Lung (tissue), 12 donors: ENCODE measurements around the gene ZCCHC17. TPM values are rescaled to one million over a fixed set of nuclear protein-coding genes. Genes with fewer than 3 reads are reported as not detected.

Experiments used
- ATAC-seq: fragments of 200-7000 bp; cut with Tn5 transposase; one replicate; pipeline ENCODE4 v1.9.1; 2020; ENCODE audit warnings: moderate number of reproducible peaks; ENCODE audit not compliant: insufficient read depth, low FRiP score
- DNase-seq, 3 donors: peaks; one replicate each; pipeline ENCODE4 v3.0.0-alpha.2; 2013 to 2017
- H3K27ac ChIP-seq, 2 donors: one replicate each; pipeline ENCODE4 v1.5.1; 2013; ENCODE audit warnings: mild to moderate bottlenecking in 2 of 2, moderate library complexity in 2 of 2, control low read depth in 1 of 2, inconsistent platforms in 1 of 2, low read depth in 1 of 2, low read length in 1 of 2
- H3K27me3 ChIP-seq, 3 donors: one replicate each; pipeline ENCODE4 v1.5.1; 2013; ENCODE audit warnings: low read length in 2 of 3; ENCODE audit not compliant: control insufficient read depth in 3 of 3, insufficient read depth in 3 of 3
- H3K36me3 ChIP-seq, 4 donors: one replicate each; pipeline ENCODE4 v1.5.1; 2013; ENCODE audit warnings: low read length in 4 of 4, mild to moderate bottlenecking in 1 of 4, moderate library complexity in 1 of 4; ENCODE audit not compliant: control insufficient read depth in 4 of 4, insufficient read depth in 4 of 4
- H3K4me1 ChIP-seq, 5 donors: one replicate each; pipeline ENCODE4 v1.5.1; 2013; ENCODE audit warnings: low read length in 5 of 5, mild to moderate bottlenecking in 2 of 5, moderate library complexity in 1 of 5; ENCODE audit not compliant: control insufficient read depth in 5 of 5, insufficient read depth in 5 of 5
- H3K4me3 ChIP-seq: one replicate; pipeline ENCODE4 v1.5.1; 2013; ENCODE audit warnings: mild to moderate bottlenecking, control low read depth, moderate library complexity
- H3K9ac ChIP-seq, 2 donors: one replicate each; pipeline ENCODE4 v1.5.1; 2013; ENCODE audit warnings: low read length in 2 of 2, control low read depth in 1 of 2; ENCODE audit not compliant: insufficient read depth in 1 of 2
- H3K9me3 ChIP-seq, 4 donors: one replicate each; pipeline ENCODE4 v1.5.1; 2013; ENCODE audit warnings: low read length in 3 of 4, mild to moderate bottlenecking in 1 of 4, moderate library complexity in 1 of 4; ENCODE audit not compliant: control insufficient read depth in 4 of 4, insufficient read depth in 3 of 4
- WGBS, 2 donors: extraction: QIAGEN DNeasy Blood & Tissue Kit; methylation state at CpG; one replicate each; pipeline ENCODE4 v1.1.7; 2013; 5-methylcytosine and 5-hydroxymethylcytosine counted together
- polyA plus RNA-seq, 2 donors: library from polyadenylated mRNA; stranded (reverse); fragments of 200-250 nt; gene quantifications; one replicate each; pipeline ENCODE4 v1.2.1, GENCODE V29; 2013
- total RNA-seq, 2 donors: library from RNA; depleted of rRNA in 1 of 2; stranded (reverse); fragments of >200 nt in 1 of 2; gene quantifications; one replicate each; pipeline ENCODE4 v1.2.1, GENCODE V29; 2014 to 2021
- TF ChIP-seq, protein P1 (sequence below): IDR thresholded peaks from 2 replicates; pipeline ENCODE4 v1.5.1; 2012; ENCODE audit warnings: mild to moderate bottlenecking; ENCODE audit errors: control extremely low read depth, extremely low read depth
- donor health status: control.
- donor health status: control.
- donor health status: Bipolar disorder and iron deficiency.
- donor health status: healthy.
- donor health status: DM: yes; HTN: yes; CAD: no.

Gene ZCCHC17
- total and polyA plus RNA-seq, 4 donors, result 17.0 to 27.7 (median 21.8) TPM

GRCh38 chr1:31300193-31300592 is 3.4 kb downstream of the ZCCHC17 start:
- Histone ChIP-seq H3K36me3 (peaks cover 0 to 3% (median 0%) of the 10 kb centered on the region in 4 donors), H3K27me3 (no peaks in the 10 kb centered on the region), H3K4me1 (peaks cover 0 to 34% (median 18%) of the 10 kb centered on the region in 5 donors), H3K27ac (no peak overlapping the region), H3K4me3 (no peak overlapping the region), H3K9ac (no peak overlapping the region), H3K9me3 (no peaks in the 10 kb centered on the region)
- DNase-seq (no peak), ATAC-seq (no peak)
- TF ChIP-seq, protein P1, sequence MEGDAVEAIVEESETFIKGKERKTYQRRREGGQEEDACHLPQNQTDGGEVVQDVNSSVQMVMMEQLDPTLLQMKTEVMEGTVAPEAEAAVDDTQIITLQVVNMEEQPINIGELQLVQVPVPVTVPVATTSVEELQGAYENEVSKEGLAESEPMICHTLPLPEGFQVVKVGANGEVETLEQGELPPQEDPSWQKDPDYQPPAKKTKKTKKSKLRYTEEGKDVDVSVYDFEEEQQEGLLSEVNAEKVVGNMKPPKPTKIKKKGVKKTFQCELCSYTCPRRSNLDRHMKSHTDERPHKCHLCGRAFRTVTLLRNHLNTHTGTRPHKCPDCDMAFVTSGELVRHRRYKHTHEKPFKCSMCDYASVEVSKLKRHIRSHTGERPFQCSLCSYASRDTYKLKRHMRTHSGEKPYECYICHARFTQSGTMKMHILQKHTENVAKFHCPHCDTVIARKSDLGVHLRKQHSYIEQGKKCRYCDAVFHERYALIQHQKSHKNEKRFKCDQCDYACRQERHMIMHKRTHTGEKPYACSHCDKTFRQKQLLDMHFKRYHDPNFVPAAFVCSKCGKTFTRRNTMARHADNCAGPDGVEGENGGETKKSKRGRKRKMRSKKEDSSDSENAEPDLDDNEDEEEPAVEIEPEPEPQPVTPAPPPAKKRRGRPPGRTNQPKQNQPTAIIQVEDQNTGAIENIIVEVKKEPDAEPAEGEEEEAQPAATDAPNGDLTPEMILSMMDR, result no peak
- 48 to 82% methylated on average over 3 of the region's 3 CpGs for WGBS, 2 donors

DNA sequence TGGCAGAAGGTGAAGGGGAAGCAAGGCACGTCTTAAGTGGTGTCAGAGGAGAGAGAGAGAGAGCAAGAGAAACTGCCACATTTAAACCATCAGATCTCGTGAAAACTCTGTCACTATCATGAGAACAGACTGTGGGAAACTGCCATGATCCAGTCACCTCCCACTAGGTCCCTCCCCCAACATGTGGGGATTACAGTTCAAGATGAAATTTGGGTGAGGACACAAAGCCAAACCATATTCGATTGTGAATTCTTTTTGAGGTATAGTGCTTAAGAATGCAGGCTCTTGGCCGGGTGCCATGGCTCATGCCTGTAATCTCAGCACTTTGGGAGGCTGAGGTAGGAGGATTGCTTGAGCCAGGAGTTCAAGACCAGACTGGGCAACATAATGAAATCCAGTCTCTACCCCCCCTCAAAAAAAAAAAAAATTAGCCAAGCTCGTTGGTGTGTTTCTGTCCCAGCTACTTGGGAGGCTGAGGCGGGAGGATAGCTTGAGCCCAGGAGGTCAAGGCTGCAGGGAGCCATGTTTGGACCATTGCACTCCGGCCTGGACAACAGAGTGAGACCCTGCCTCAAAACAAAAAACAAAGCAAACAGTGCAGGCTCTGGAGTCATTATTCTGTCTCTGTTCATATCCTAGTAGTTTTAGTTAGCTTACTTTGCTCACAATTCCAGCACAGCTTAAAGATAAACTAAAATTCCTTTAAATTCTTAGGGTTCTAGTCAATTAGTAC is 6.0 kb downstream of the ZCCHC17 start:
- Histone ChIP-seq H3K9ac (no peak overlapping the region), H3K4me1 (peaks cover 0 to 22% (median 11%) of the 10 kb centered on the region in 5 donors), H3K36me3 (peaks cover 0 to 2% (median under 1%) of the 10 kb centered on the region in 4 donors), H3K4me3 (no peak overlapping the region), H3K27ac (no peak overlapping the region), H3K27me3 (no peaks in the 10 kb centered on the region), H3K9me3 (no peaks in the 10 kb centered on the region)
- ATAC-seq, result no peak
- 73 to 82% methylated on average over 7 of the region's 7 CpGs for WGBS, 2 donors
- TF ChIP-seq, protein P1, result no peak
- DNase-seq, result no peak

DNA sequence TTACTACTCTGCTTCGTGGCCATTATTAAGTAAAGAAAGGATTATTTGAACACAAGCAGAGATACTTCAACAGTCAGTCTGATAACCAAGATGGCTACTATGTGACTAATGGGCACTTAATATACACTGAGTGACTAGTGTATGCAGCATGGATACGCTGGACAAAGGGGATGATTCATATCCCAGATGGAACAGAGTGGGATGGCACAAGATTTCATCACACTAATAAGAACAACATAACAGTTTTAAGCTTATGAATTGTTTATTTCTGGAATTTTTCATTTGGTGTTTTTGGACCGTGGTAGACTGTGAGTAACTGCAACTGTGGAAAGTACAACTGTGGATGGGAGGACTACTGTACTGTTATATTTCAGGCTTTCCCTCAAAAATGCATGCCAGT is 9.4 kb downstream of the ZCCHC17 start:
- no peak for DNase-seq
- Histone ChIP-seq H3K9ac (no peak overlapping the region), H3K4me1 (peaks cover 0 to 13% (median 0%) of the 10 kb centered on the region in 5 donors), H3K27me3 (no peaks in the 10 kb centered on the region), H3K9me3 (no peaks in the 10 kb centered on the region), H3K36me3 (peaks cover 5 to 14% (median 10%) of the 10 kb centered on the region in 4 donors), H3K4me3 (no peak overlapping the region), H3K27ac (peak overlapping the region in 1 of 2 donors; percentile 9)
- 84 to 90% methylated on average over 3 of the region's 3 CpGs for WGBS, 2 donors
- TF ChIP-seq, protein P1, result no peak
- ATAC-seq, result no peak

GRCh38 chr1:31308036-31308435 is 11.2 kb downstream of the ZCCHC17 start:
- Histone ChIP-seq H3K27ac (no peak overlapping the region), H3K36me3 (peaks cover 9 to 24% (median 20%) of the 10 kb centered on the region in 4 donors), H3K9me3 (no peaks in the 10 kb centered on the region), H3K4me1 (peaks cover 0 to 10% (median 0%) of the 10 kb centered on the region in 5 donors), H3K4me3 (no peak overlapping the region), H3K9ac (no peak overlapping the region), H3K27me3 (no peaks in the 10 kb centered on the region)
- ATAC-seq (no peak), DNase-seq (no peak)
- 0 to 41% methylated on average over 1 of the region's 1 CpG for WGBS, 2 donors
- TF ChIP-seq, protein P1, result no peak
